LNCaP clone FGC (cell line): ENCODE results near the gene NKAIN2.

Experiments
- DNase-seq: peaks from one replicate; pipeline ENCODE4 v3.0.0-alpha.2; 2011; ENCODE audit warnings: low read depth
- H3K4me3 ChIP-seq: 2 replicates; pipeline ENCODE4 v1.5.1; 2011; ENCODE audit warnings: mild to moderate bottlenecking, low read depth, low read length, control low read depth
- TF ChIP-seq, protein P1 (sequence below): IDR thresholded peaks from 2 replicates; pipeline ENCODE4 v1.5.1; 2012; ENCODE audit warnings: mild to moderate bottlenecking; ENCODE audit not compliant: control insufficient read depth, insufficient read depth; ENCODE audit errors: extremely low read depth

NKAIN2 gene

GRCh38 chr6:123994891-123995635, 191.4 kb downstream of the NKAIN2 start:
- DNase-seq: no peak
- TF ChIP-seq, protein P1, sequence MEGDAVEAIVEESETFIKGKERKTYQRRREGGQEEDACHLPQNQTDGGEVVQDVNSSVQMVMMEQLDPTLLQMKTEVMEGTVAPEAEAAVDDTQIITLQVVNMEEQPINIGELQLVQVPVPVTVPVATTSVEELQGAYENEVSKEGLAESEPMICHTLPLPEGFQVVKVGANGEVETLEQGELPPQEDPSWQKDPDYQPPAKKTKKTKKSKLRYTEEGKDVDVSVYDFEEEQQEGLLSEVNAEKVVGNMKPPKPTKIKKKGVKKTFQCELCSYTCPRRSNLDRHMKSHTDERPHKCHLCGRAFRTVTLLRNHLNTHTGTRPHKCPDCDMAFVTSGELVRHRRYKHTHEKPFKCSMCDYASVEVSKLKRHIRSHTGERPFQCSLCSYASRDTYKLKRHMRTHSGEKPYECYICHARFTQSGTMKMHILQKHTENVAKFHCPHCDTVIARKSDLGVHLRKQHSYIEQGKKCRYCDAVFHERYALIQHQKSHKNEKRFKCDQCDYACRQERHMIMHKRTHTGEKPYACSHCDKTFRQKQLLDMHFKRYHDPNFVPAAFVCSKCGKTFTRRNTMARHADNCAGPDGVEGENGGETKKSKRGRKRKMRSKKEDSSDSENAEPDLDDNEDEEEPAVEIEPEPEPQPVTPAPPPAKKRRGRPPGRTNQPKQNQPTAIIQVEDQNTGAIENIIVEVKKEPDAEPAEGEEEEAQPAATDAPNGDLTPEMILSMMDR: no peak
- H3K4me3 ChIP-seq: no peak overlapping the region

GRCh38 chr6:123997223-123997622, 193.6 kb downstream of the NKAIN2 start:
- TF ChIP-seq, protein P1: no peak
- H3K4me3 ChIP-seq: no peak overlapping the region
- DNase-seq: no peak

DNA sequence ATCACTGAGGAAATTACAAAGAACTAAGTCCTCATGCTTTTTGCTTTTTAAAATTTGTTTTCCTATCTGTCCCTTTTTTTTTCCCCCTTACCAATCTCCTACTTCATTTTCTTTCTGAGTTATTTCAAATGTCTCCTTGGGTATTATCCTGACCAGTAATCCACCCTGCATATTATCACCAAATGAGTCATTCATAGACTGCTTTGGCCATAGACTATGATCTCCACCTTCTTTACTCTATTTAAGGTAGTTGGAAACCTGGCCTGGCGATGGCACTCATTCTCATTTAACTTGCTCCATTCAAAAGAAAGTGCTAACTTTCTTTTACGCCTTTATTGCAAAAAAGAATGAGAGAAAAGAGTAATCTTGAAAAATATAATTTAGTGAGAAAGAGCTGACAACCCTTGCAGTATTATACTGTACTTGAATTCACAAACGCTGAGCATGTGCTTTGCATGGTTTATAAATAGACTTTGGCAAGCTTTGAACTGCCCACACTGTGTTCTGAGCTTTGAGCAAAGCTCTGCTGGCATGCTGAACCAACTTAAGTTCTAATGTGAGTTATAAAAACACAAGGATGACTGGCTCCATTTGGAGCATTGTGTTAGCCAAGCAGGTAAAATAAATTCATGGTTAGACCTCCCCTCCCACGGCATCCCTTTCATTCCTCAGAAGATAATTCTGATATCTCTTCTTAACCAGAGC, 198.9 kb downstream of the NKAIN2 start:
- no peak overlapping the region for H3K4me3 ChIP-seq
- TF ChIP-seq, protein P1: no peak
- no peak for DNase-seq

GRCh38 chr6:124007266-124007665, 203.6 kb downstream of the NKAIN2 start:
- TF ChIP-seq, protein P1: no peak
- no peak for DNase-seq

GRCh38 chr6:124008000-124008987, 204.6 kb downstream of the NKAIN2 start:
- no peak overlapping the region for H3K4me3 ChIP-seq
- TF ChIP-seq, protein P1: no peak
- peak; percentile 30 for DNase-seq

More at GRCh38 chr6:124007266-124007665, 203.6 kb downstream of the NKAIN2 start:
- H3K4me3 ChIP-seq: no peak overlapping the region

GRCh38 chr6:124008988-124009765, 205.5 kb downstream of the NKAIN2 start:
- H3K4me3 ChIP-seq: no peak overlapping the region
- TF ChIP-seq, protein P1: no peak
- no peak for DNase-seq
